Fibroblast of pulmonary artery (primary cell): ENCODE results near the gene CD52.

Experiments
- DNase-seq: peaks from one replicate; pipeline ENCODE4 v3.0.0-alpha.2; 2010; ENCODE audit warnings: low read depth
- H3K4me3 ChIP-seq: replicated peaks from 2 replicates; pipeline ENCODE4 v1.5.1; 2011; ENCODE audit warnings: low read depth, mild to moderate bottlenecking, control low read depth, low read length, moderate library complexity
- CTCF ChIP-seq: IDR thresholded peaks from 2 replicates; pipeline ENCODE4 v1.5.1; 2011; ENCODE audit warnings: mild to moderate bottlenecking, control low read depth, low read length, inconsistent platforms; ENCODE audit errors: missing control alignments

CD52 gene

DNA sequence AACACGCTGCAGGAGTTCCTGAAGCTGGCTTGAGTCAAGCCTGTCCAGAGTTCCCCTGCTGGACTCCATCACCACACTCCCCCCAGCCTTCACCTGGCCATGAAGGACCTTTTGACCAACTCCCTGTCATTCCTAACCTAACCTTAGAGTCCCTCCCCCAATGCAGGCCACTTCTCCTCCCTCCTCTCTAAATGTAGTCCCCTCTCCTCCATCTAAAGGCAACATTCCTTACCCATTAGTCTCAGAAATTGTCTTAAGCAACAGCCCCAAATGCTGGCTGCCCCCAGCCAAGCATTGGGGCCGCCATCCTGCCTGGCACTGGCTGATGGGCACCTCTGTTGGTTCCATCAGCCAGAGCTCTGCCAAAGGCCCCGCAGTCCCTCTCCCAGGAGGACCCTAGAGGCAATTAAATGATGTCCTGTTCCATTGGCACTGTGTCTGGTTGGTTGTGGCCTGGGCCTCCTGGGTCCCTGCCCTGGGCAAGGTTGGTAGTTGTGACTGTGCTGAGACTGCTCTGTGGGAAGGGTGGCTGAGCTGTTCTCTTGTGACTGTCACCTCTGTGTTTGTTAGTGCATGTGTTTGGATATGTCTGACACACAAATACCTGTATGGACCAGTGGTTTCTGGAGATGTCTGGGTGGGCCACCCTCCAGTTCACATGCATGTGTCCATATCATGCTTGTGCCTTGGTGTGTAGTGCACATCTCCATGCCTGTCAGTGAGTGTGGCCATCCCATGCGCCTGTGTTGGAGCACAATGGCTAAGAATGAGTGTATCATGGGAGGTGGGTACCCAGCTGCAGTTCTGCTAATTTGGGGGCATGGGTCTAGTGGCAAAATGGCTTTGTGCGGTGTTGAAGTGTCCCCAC lies 36.4 kb upstream of the CD52 start:
- H3K4me3 ChIP-seq = peak overlapping the region; percentile 81
- peak; percentile 28 for DNase-seq
- no peak for TF ChIP-seq CTCF

GRCh38 chr1:26281971-26282370 lies 35.8 kb upstream of the CD52 start:
- peak overlapping the region; percentile 81 for H3K4me3 ChIP-seq
- TF ChIP-seq CTCF = no peak
- DNase-seq = no peak

DNA sequence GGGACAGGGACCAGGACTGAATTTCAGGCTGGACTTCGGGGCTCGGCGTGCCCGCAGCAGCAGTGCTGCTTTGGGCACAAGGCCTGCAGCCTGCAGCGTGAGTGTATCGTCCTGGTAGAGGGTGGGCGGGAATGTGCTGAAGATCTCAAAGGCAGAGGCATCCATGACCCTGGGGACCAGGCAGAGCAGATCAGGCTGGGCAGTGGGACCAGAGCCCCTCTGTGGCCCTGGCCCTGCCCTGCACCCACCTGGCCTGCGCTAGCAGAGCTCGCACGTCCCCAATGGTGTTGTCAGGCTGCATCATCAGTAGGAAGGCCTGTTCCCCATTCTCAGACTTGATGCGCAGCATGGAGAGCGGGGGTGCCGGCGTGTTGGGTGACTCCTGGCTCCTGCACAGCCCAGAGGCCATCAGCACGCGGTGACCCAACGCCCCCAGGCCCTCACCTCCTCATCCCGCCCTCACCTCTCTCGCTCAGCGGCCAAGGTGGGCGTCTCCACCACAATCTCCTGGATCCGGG lies 35.3 kb upstream of the CD52 start:
- no peak for DNase-seq
- TF ChIP-seq CTCF = no peak
- H3K4me3 ChIP-seq = no peak overlapping the region

DNA sequence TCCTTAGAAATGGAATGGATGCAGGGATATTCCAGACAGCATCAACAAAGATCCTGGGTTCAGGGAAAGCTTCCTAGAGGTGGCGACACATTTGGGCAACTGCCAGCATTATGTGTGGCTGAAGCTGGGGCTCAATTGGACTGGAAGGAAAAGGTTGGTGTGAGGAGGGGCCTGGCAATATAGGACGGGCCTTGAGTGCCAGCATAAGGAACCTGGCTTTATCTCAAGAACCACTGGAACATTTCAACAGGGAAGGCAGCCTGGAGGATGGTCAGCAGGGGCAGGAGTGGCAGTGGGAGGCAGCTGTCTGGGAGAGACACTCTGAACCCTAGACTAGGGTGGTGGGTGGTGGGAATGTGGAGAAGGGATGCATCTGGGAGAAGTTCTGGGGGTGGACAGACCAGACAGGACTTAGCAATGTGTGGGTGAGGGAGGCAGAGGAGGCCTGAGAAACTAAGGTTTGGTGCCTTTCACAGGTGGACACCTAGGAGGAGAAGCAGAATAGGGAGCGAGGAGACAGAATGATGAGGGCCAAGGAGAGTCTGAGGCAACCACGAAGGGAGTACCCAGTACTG lies 34.4 kb upstream of the CD52 start:
- no peak for DNase-seq
- H3K4me3 ChIP-seq = no peak overlapping the region
- no peak for TF ChIP-seq CTCF

DNA sequence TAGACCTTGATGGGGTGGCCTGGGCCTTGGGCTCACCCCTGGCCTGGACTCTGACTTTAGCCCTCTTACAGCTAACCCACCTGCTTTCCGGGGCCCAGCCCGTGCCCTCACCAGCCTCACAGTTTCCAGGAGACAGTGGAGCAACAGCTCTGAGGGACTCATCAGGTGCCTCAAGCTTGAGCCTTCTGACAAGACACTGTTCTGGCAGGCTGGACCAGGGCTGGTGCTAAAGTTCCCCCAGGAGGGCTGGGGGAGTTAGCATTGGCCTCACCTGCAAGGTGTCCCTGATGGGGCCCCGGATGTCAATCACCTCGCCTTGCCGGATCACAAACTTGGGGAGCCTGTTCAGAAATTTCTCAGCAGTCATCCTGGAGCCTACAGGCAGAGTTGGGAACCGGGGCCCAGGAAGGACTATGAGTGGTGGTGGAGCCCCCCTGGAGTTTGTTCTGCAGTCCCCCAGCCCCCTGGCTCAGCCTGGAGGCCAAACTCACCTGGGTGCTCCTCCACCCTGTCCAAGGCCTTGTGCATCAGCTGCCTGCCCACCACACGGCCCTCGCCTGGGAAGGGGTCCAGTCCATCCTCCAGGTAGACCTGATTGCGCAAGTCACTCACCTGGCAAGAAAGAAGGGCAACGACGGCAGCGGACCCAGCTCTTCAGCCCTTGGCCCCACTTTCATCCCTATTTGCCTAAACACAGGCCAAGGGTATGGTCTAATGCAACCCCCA lies 33.7 kb upstream of the CD52 start:
- H3K4me3 ChIP-seq = no peak overlapping the region
- TF ChIP-seq CTCF = no peak

GRCh38 chr1:26284597-26285347 lies 33.0 kb upstream of the CD52 start:
- H3K4me3 ChIP-seq = no peak overlapping the region
- peak; percentile 73 for TF ChIP-seq CTCF
- DNase-seq = peak; percentile 90

More for the DNA sequence above, 33.7 kb upstream of the CD52 start:
- DNase-seq = no peak
